Upper lobe of right lung (tissue), 1 donor: ENCODE measurements around the gene DES. TPM values are rescaled to one million over a fixed set of nuclear protein-coding genes. Genes with fewer than 3 reads are reported as not detected.

Experiments
- ATAC-seq: fragments of 200-7000 bp; cut with Tn5 transposase; one replicate; pipeline ENCODE4 v1.9.1; 2020; ENCODE audit warnings: mild to moderate bottlenecking, moderate library complexity
- DNase-seq: peaks from one replicate; pipeline ENCODE4 v3.0.0-alpha.2; 2020
- H3K27ac ChIP-seq: fragments of 200-600 bp; one replicate; pipeline ENCODE4 v1.8.0; 2022
- H3K27me3 ChIP-seq: fragments of 200-600 bp; one replicate; pipeline ENCODE4 v1.8.0; 2022; ENCODE audit warnings: mild to moderate bottlenecking
- H3K36me3 ChIP-seq: fragments of 200-600 bp; one replicate; pipeline ENCODE4 v1.8.0; 2022
- H3K4me1 ChIP-seq: fragments of 200-600 bp; one replicate; pipeline ENCODE4 v1.8.0; 2022
- H3K4me3 ChIP-seq: fragments of 200-600 bp; one replicate; pipeline ENCODE4 v1.8.0; 2022; ENCODE audit warnings: mild to moderate bottlenecking
- H3K9me3 ChIP-seq: fragments of 200-600 bp; one replicate; pipeline ENCODE4 v1.8.0; 2022
- CTCF ChIP-seq: fragments of 200-600 bp; IDR thresholded peaks from one replicate; pipeline ENCODE4 v1.8.0; 2022; ENCODE audit warnings: antibody characterized with exemption
- intact Hi-C: fragments of 100-400 bp; cut with DNase I; formaldehyde crosslinking; loops from one replicate; pipeline ENCODE4 v1.11.0; 2022
- total RNA-seq: library from RNA; stranded (reverse); fragmentation: NEBNext Ultra II Directional; extraction: Animal tissue kit (Norgen Biotek cat#: 25700); gene quantifications from one replicate; pipeline ENCODE4 v1.2.1, GENCODE V29; 2021
- donor health status: DM: no; HTN: yes; CAD: no; lungs with severe emphysema.

DES gene
- total RNA-seq, 1 donor from 2014 or later = 59.4 TPM

GRCh38 chr2:219419012-219419324 is 791 bp downstream of the DES start:
- DNase-seq = no peak
- TF ChIP-seq CTCF = no peak
- Histone ChIP-seq H3K9me3 (no peaks in the 10 kb centered on the region), H3K27me3 (peaks cover 28% of the 10 kb centered on the region), H3K4me3 (peak overlapping the region; percentile 19), H3K4me1 (no peaks in the 10 kb centered on the region), H3K27ac (no peak overlapping the region), H3K36me3 (no peaks in the 10 kb centered on the region)
- intact Hi-C loops = no loop called here
- ATAC-seq = no peak

- intact Hi-C loops = no loop called here
- peak; percentile 49 for ATAC-seq
- Histone ChIP-seq H3K36me3 (no peaks in the 10 kb centered on the region), H3K4me3 (peak overlapping the region; percentile 6), H3K27me3 (peaks cover 22% of the 10 kb centered on the region), H3K27ac (no peak overlapping the region), H3K9me3 (no peaks in the 10 kb centered on the region), H3K4me1 (no peaks in the 10 kb centered on the region)
- no peak for TF ChIP-seq CTCF
- DNase-seq = no peak
These were observed 1.4 kb downstream of the DES start for GRCh38 chr2:219419331-219420197.

- H3K4me3 ChIP-seq = no peak overlapping the region
- H3K27ac ChIP-seq = no peak overlapping the region
- DNase-seq = no peak
These were observed 2.5 kb downstream of the DES start for GRCh38 chr2:219420687-219421086.

GRCh38 chr2:219421323-219421722 is 3.1 kb downstream of the DES start:
- TF ChIP-seq CTCF = no peak
- Histone ChIP-seq H3K36me3 (no peaks in the 10 kb centered on the region), H3K4me3 (no peak overlapping the region), H3K27ac (no peak overlapping the region), H3K4me1 (no peaks in the 10 kb centered on the region), H3K27me3 (peaks cover 21% of the 10 kb centered on the region), H3K9me3 (no peaks in the 10 kb centered on the region)
- intact Hi-C loops = no loop called here
- no peak for ATAC-seq
- DNase-seq = no peak

More at GRCh38 chr2:219420687-219421086, 2.5 kb downstream of the DES start:
- Histone ChIP-seq H3K27me3 (peaks cover 19% of the 10 kb centered on the region), H3K4me1 (no peaks in the 10 kb centered on the region), H3K36me3 (no peaks in the 10 kb centered on the region), H3K9me3 (no peaks in the 10 kb centered on the region)
- ATAC-seq = no peak
- intact Hi-C loops = no loop called here
- TF ChIP-seq CTCF = no peak

- no peak overlapping the region for H3K27ac ChIP-seq
- no peak for ATAC-seq
- H3K4me1 ChIP-seq = no peaks in the 10 kb centered on the region
- H3K9me3 ChIP-seq = no peaks in the 10 kb centered on the region
- intact Hi-C loops = no loop called here
- H3K4me3 ChIP-seq = no peak overlapping the region
- no peak for TF ChIP-seq CTCF
- DNase-seq = no peak
- H3K27me3 ChIP-seq = peaks cover 21% of the 10 kb centered on the region
- no peaks in the 10 kb centered on the region for H3K36me3 ChIP-seq
These were observed 4.9 kb downstream of the DES start for GRCh38 chr2:219422952-219423534.
